Stomach (tissue), 9 donors: ENCODE data around the gene TUT4. TPM values are rescaled to one million over a fixed set of nuclear protein-coding genes. Genes with fewer than 3 reads are reported as not detected.

Experiments used
- DNase-seq, 2 donors: peaks; one replicate each; pipeline versions ENCODE4 v3.0.0 to v3.0.0-alpha.2; 2013 to 2019
- H3K27ac ChIP-seq, 5 donors: fragments of 200-600 bp in 4 of 5; sonication (generic) in 4 of 5; one replicate each; pipeline ENCODE4 v1.5.1; 2013 to 2019; ENCODE audit warnings: mild to moderate bottlenecking in 1 of 5, moderate library complexity in 1 of 5
- H3K27me3 ChIP-seq, 3 donors: fragments of 200-600 bp; sonication (generic); one replicate each; pipeline ENCODE4 v1.5.1; 2017 to 2019; ENCODE audit warnings: mixed run types in 1 of 3
- H3K36me3 ChIP-seq, 4 donors: fragments of 200-600 bp; sonication (generic); 1 replicate in 3 of 4; 2 replicates in 1 of 4; pipeline ENCODE4 v1.5.1; 2016 to 2019
- H3K4me1 ChIP-seq, 4 donors: fragments of 200-600 bp; sonication (generic); one replicate each; pipeline ENCODE4 v1.5.1; 2016 to 2019
- H3K4me3 ChIP-seq, 4 donors: fragments of 200-600 bp; sonication (generic) in 3 of 4; one replicate each; pipeline ENCODE4 v1.5.1; 2016 to 2019; ENCODE audit warnings: mild to moderate bottlenecking in 1 of 4
- H3K9me3 ChIP-seq, 4 donors: fragments of 200-600 bp; sonication (generic); one replicate each; pipeline ENCODE4 v1.5.1; 2016 to 2019
- CTCF ChIP-seq, 7 experiments: fragments of 450-650 bp in 4 of 7; fragments of 200-600 bp in 3 of 7; sonication (generic) in 3 of 7; IDR thresholded peaks; one replicate each; pipeline ENCODE4 v1.5.1; 2016 to 2019; ENCODE audit warnings: antibody characterized with exemption in 7 of 7, control low read depth in 2 of 7, mild to moderate bottlenecking in 1 of 7
- EP300 ChIP-seq: sonication (generic); formaldehyde crosslinking; IDR thresholded peaks from one replicate; pipeline ENCODE4 v1.6.1; 2017; ENCODE audit warnings: antibody characterized with exemption
- POLR2A ChIP-seq, 4 donors: fragments of 450-650 bp; IDR thresholded peaks; one replicate each; pipeline ENCODE4 v1.6.1; 2016; ENCODE audit warnings: antibody characterized with exemption in 4 of 4, control low read depth in 2 of 4, mild to moderate bottlenecking in 1 of 4, moderate library complexity in 1 of 4
- POLR2AphosphoS5 ChIP-seq, 3 donors: sonication (generic); formaldehyde crosslinking; IDR thresholded peaks; one replicate each; pipeline ENCODE4 v1.6.1; 2016; ENCODE audit warnings: antibody characterized with exemption in 3 of 3
- WGBS, 5 donors: extraction: QIAGEN DNeasy Blood & Tissue Kit in 3 of 5; methylation state at CpG; one replicate each; pipeline versions ENCODE4 v1.1.5 to v1.1.7; 2013 to 2018; 5-methylcytosine and 5-hydroxymethylcytosine counted together
- intact Hi-C: fragments of 100-400 bp; cut with DNase I; formaldehyde crosslinking; loops from one replicate; pipeline ENCODE4 v1.15.1; 2023; ENCODE audit warnings: low total_unique reads
- polyA plus RNA-seq, 3 donors: library from polyadenylated mRNA; stranded (reverse); fragments of 200-250 nt; gene quantifications; one replicate each; pipeline ENCODE4 v1.2.3, GENCODE V29; 2013
- total RNA-seq, 5 donors: library from RNA; depleted of rRNA; stranded (reverse); fragments of >200 nt; gene quantifications; one replicate each; pipeline versions ENCODE4 v1.1.0 to v1.2.3, GENCODE V29; 2014 to 2016
- donor health status: healthy with polysubstance abuse.
- donor health status: Bipolar disorder and iron deficiency.
- donor health status: healthy.

TUT4 gene
- total and polyA plus RNA-seq, 8 donors, result 11.8 to 107 (median 37.1) TPM

GRCh38 chr1:52593495-52593894, 40.6 kb upstream of the TUT4 start:
- intact Hi-C loops, result no loop called here
- Histone ChIP-seq H3K27me3 (no peaks in the 10 kb centered on the region), H3K4me3 (no peak overlapping the region), H3K27ac (no peak overlapping the region), H3K4me1 (no peaks in the 10 kb centered on the region), H3K9me3 (no peaks in the 10 kb centered on the region), H3K36me3 (no peaks in the 10 kb centered on the region)
- WGBS, 5 donors, result 91 to 96% (median 94%) methylated on average over 1 of the region's 1 CpG
- TF ChIP-seq POLR2AphosphoS5 (IDR thresholded peaks at IDR 0.05), result no peak
- no peak for TF ChIP-seq CTCF (IDR thresholded peaks at IDR 0.05)
- no peak for TF ChIP-seq POLR2A (IDR thresholded peaks at IDR 0.05)
- no peak for TF ChIP-seq EP300
- DNase-seq, result no peak

GRCh38 chr1:52592637-52593323, 39.9 kb upstream of the TUT4 start:
- Histone ChIP-seq H3K4me3 (no peak overlapping the region), H3K27me3 (no peaks in the 10 kb centered on the region), H3K27ac (no peak overlapping the region), H3K9me3 (no peaks in the 10 kb centered on the region), H3K36me3 (no peaks in the 10 kb centered on the region), H3K4me1 (no peaks in the 10 kb centered on the region)
- 80 to 87% (median 83%) methylated on average over 5 of the region's 5 CpGs for WGBS, 5 donors
- DNase-seq, result no peak
- no peak for TF ChIP-seq CTCF (IDR thresholded peaks at IDR 0.05)
- no peak for TF ChIP-seq EP300
- TF ChIP-seq POLR2A (IDR thresholded peaks at IDR 0.05), result no peak
- TF ChIP-seq POLR2AphosphoS5 (IDR thresholded peaks at IDR 0.05), result no peak
- intact Hi-C loops, result no loop called here

GRCh38 chr1:52590266-52590665, 37.4 kb upstream of the TUT4 start:
- no peaks in the 10 kb centered on the region for H3K36me3 ChIP-seq
- no peaks in the 10 kb centered on the region for H3K4me1 ChIP-seq
- intact Hi-C loops, result no loop called here
- H3K9me3 ChIP-seq, result no peaks in the 10 kb centered on the region
- 50 to 62% (median 53%) methylated on average over 6 of the region's 6 CpGs for WGBS, 5 donors
- TF ChIP-seq CTCF (IDR thresholded peaks at IDR 0.05), result no peak
- TF ChIP-seq POLR2A (IDR thresholded peaks at IDR 0.05), result no peak
- TF ChIP-seq EP300, result no peak
- no peak for TF ChIP-seq POLR2AphosphoS5 (IDR thresholded peaks at IDR 0.05)
- H3K27me3 ChIP-seq, result peaks cover 0 to 6% (median 0%) of the 10 kb centered on the region in 3 donors
- no peak overlapping the region for H3K27ac ChIP-seq
- H3K4me3 ChIP-seq, result no peak overlapping the region
- DNase-seq, result peak in 1 of 2 donors; percentile 41

GRCh38 chr1:52588535-52588934, 35.6 kb upstream of the TUT4 start:
- WGBS, 5 donors, result 39 to 67% (median 61%) methylated on average over 1 of the region's 1 CpG
- H3K4me1 ChIP-seq, result no peaks in the 10 kb centered on the region
- H3K27me3 ChIP-seq, result peaks cover 0 to 6% (median 0%) of the 10 kb centered on the region in 3 donors
- no peaks in the 10 kb centered on the region for H3K36me3 ChIP-seq
- H3K4me3 ChIP-seq, result no peak overlapping the region
- H3K9me3 ChIP-seq, result no peaks in the 10 kb centered on the region
- TF ChIP-seq CTCF (IDR thresholded peaks at IDR 0.05) (no peak), POLR2AphosphoS5 (IDR thresholded peaks at IDR 0.05) (no peak), EP300 (no peak), POLR2A (IDR thresholded peaks at IDR 0.05) (no peak)
- no peak overlapping the region for H3K27ac ChIP-seq
- intact Hi-C loops, result no loop called here
- DNase-seq, result no peak
